HG03575 (cell line): ENCODE data around the gene ZNF236.

Experiments
- ATAC-seq: cut with Tn5 transposase; IDR thresholded peaks from one replicate; pipeline ENCODE4 v1.9.1; 2021; ENCODE audit not compliant: unreplicated experiment, insufficient number of reproducible peaks, low FRiP score; ENCODE audit errors: extremely low read depth

The ZNF236 gene

DNA sequence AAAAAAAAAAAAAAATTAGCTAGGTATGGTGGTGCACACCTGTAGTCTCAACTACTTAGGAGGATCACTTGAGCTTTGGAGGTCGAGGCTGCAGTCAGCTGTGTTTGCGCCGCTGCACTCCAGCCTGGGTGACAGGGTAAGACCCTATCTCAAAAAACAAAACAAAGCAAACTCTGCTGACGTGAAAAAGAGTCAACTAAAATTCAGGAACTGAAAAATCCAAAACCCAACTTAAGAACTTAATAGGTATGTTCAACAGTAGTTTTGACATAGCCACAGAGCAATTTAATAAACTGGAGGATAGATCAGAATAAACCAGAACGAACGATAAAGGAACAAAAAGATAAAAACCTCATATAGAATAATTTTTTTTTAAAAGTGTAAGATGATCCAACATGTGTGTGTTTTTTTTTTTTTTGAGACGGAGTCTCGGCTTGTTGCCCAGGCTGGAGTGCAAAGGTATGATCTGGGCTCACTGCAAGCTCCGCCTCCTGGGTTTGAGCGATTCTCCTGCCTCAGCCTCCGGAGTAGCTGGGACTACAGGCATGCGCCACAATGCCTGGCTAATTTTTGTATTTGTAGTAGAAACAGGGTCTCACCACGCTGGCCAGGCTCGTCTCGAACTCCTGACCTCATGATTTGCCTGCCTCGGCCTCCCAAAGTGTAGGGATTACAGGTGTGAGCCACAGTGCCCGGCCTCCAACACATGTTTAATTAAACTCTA is 4.3 kb upstream of the ZNF236 start:
- ATAC-seq: no peak

DNA sequence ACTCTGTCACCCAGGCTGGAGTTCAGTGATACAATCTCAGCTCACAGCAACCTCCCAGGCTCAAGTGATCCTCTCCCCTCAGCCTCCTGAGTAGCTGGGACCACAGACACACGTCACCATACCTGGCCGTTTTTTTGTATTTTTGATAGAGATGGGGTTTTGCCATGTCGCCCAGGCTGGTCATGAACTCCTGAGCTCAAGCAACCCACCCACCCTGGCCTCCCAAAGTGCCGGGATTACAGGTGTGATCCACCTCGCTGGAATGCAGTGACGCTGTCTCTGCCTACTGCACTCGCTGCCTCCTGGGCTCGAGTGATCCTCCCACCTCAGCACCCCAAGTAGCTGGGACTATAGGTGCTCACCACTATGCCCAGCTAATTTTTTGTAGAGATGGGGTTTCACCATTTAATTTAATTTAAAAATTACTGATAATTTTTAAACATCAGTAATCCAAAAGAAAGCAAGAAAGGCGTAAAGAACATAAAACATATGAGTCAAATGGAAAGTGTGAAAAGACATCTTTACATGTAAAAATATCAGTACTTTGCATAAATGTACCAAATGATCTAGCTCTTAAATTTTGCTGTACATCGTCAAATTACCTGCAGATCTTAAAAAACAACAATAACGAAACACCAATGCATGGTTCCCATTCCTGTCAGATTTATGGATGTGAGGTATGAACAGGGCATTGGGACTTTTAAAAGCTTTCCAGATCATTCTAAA is 2.8 kb upstream of the ZNF236 start:
- no peak for ATAC-seq

DNA sequence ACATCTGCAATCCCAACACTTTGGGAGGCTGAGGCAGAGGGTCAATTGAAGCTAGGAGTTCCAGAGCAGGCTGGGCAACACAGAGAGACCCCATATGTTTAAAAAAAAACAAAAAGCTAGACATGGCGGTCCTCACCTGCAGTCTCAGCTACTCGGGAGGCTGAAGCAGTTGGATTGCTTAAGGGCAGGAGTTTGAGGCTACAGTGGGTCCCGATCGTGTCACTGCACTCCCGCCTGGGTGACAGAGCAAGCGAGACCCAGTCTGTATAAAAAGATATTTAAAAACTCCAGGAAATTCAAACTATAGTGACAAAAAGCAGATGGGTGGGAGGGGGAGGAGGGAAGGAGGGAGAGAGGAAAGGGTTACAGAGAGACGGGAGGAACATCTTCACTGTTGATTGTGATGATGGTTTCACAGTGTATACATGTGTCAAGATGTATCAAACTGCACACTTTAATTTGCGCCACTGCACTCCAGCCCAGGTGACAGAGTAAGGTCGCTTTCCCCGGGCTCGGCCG is 942 bp upstream of the ZNF236 start:
- ATAC-seq: no peak

DNA sequence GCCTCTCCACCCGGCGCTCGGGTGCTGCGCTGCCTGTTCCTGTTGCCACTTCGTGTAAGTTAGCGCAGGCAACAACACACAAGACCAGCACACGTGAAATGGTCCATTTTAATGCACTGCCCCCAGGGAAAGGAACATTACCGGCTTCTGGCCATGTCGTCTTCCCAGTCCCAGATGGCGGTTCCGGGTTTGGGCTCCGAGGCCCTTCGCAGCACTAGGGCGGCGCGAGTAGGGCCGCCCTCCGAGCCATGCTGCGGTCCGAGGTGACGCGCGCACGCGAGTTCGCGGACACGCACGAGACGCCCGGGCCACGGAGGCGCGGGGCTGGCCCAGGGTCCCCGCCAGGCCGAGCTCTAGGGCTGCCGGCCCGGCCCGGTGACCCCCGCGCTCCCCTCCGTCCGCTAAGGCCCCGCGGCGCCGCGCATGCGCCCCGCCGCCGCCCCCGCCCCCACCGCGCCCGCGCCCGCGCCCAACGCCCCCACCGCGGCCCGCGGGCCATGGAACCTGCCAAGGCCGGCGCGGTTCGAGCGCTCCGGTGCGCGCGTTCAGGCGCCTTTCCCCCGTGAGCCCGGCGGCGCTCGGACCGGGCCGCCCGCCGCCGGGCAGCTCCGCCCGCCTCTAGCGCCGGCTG is 367 bp upstream of the ZNF236 start:
- ATAC-seq: no peak

DNA sequence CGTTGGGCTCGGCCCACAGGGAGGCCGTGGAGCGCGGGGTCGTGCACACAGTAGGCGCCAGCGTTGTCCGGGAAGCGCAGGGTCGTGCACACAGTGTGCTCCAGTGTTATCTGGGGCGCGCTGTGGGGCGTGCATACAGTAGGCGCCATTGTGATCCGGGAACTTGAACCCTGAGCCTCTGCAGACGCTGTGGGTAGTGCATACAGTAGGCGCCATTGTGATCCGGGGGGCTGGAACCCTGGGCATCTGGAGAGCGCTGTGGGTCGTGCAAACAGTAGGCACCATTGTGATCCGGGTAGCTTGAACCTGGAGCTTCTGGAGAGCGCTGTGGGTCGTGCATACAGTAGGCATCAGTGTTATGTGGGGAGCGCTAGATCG is 793 bp downstream of the ZNF236 start:
- ATAC-seq: no peak

DNA sequence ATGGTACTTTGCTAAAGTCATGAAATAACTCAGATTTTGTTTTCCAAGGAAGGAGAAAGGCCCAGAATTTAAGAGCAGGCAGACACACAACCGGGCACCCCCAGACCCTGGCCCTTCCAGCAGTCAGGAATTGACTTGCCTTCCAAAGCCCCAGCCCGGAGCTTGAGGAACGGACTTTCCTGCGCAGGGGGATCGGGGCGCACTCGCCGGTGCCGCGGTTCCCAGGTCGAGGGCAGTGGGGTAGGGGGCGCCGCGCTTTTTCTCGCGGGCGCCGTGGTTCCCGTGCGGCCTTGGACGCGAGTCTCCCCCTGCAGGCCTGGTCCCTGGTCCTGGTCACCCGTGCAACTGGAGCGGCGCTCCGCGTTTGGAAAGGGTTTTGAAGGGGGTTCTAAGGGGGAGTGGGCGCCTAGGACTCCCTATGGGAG is 1.2 kb downstream of the ZNF236 start:
- ATAC-seq: no peak

DNA sequence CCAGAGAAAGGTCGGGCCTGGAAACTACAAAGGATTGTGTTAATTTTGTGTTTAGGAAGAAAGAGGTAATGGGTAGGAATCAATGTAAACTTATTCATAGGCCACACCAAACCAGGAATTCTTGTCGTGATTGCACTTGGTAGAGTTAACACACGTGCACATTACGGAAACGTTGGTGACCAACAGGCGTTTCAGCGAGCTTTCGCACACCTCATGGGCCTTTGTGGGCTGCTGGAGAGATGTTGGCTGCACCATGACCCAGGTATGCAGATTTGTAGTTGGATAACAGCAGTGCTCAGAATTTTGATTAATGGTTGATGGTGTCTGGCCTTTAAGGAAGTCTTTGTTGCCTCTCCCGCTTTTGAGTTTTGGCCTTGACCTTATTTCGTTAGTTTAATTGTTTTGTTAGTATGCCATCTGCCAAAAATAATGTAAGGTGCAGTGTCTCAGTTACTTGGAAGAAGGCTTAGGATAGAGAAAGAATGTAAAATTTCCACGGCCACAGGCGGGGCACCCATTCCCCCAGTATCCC is 1.9 kb downstream of the ZNF236 start:
- ATAC-seq: no peak

DNA sequence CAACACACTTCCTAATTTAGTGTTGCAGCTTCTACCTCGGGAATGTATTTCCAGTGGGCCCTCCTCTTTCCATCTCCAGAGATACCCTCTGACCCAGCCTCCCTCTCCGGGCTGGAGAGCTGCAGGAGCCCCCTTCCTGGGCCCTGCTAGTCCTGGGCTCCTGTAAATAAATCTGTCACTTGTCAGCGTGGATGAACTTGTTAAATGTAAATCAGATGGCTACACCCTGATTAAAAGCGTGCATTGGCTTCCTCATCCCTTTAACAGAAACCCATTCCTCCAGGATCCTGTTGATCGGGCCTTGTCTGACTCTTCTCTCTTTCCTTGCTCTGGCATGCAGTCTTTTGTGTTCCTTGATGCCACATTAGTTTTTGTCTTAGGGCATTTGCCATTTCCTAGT is 2.4 kb downstream of the ZNF236 start:
- no peak for ATAC-seq

DNA sequence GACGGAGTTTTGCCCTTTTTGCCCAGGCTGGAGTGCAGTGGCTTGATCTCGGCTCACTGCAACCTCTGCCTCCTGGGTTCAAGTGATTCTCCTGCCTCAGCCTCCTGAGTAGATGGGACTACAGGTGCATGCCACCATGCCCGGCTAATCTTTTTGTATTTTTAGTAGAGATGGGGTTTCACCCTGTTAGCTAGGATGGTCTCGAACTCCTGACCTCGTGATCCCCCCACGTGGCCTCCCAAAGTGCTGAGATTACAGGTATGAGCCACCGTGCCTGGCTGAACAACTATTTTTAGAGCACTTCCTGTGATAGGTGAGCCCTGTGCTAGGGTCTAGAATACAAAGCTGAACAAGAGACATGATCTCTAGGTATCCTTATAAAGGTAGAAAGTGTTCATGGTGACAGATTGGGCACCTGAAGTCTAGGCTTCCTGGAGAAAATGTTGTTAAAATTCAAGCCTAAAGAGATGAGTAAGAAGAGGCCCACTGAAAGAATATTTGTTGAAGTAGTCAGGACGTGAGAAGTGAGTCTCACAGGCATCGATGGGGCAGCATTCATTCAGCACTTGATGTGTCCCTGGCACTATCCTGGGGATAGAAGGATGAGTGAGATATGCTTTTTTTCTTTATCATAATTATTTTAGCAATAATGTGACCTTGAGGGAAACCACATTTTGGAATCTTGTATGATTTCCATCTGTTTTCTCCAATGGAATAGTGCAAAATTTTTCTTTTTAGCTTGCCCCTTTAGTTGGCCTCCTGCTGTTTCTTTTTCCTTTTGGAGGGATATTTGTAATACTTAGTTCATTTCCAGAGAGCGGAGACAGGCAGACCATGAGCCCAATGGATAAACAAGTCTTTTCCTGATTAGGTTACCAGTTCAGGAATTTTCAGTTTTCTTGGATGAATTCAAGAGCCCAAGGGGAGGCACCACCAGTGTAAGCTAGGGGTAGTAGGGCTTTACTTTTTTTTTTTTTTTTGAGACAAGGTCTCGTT is 5.1 kb downstream of the ZNF236 start:
- no peak for ATAC-seq

DNA sequence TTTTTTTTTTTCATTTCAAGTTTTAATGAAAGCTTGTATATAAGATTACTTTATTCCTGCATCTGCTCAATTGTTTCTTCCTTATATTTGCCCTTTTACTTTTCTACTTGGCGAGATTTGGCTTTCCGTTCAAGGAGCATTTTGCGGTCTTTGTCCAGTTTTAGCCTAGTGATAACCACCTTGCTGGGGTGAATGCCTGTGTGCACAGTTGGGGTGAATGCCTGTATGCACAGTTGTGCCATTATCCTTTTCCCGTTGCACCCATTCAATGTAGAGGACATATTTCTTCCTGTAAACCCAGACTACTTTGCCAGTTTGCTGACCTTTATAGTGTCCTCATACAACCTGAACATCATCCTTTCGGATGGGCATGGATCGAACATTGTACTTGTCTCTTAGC is 12.0 kb downstream of the ZNF236 start:
- no peak for ATAC-seq

DNA sequence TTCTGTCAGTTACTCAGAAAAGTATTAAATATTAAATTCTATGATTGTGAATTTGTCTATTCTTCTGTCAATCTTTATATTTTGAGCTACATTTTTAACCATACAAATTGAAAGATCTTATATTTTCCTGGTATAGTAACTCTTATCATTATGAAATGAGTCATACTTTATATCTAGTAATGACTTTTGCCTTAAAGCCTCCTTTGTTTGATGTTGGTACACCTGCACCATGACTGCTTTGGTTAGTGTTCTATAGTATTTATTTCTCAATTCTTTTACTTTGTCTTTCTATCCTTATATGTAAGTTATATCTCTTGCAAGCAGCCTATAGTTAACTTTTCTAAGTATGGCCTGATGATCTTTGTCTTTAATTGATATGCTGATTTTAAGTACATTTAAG is 13.0 kb downstream of the ZNF236 start:
- no peak for ATAC-seq

DNA sequence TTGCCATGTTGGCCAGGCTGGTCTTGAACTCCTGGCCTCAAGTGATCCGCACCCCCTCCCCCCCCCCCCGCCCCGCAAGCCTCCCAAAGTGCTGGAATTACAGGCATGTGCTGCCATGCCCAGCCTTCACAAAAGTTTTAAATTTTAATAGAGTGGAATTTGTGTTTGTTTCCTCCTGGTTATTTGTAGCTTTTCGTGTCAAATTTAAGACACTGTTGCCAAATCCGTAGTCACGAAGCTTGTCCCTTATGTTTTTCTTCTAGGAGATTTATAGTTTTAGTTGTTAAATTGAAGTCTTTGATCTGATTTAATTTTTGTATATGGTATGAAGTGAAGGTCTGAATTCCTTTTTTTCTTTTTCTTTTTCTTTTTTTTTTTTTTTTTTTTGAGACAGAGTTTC is 14.7 kb downstream of the ZNF236 start:
- ATAC-seq: no peak

DNA sequence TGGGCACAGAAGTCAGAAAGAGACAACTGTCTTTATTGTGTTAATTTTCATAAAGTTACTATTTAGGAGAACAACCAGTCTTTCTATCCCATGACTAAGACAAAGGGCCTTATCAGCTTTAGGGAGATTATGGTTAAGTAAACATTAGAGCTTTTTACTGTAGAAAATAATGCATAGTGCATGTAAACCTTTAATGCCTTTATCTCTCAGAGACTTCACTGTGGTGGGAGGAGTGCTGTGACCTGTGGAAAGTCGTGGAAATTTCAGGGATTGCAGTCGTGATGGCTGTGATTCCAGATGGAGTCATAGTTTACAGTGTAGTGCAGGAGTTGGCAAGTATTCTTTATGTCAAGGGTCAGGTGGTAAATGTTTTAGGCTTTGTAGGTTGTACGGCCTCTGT is 15.8 kb downstream of the ZNF236 start:
- no peak for ATAC-seq

DNA sequence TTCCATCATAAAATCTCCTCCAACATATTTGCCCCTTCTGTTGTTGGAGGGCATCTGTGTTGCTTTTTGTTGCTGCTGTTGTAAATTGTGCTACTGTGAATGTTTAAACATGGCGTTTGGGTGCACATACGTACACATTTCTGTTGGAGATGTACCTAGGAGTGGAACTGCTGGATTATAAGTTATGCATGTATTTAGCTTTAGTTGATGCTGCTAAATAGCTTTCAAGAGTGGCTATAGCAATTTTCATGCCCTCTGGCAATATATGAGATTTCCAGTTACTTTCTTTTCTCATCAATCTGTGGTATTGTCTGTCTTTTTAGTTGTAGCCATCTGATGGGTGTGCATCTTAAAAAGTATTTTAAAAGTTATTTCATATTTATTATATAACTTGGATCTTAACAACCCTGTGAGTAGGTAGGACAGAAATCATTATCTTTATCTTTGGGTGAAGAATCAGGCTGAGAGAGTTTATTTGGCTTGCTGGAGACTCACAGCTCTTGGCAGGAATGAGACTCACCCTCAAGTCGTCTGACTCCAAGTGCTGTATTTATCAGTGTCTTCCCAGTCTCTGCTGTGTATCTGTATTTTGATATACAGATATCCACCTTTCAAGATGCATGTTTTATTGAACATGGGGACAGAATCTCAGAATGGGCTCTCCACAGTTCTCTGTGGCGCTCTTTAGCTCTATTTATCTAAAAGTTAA is 16.9 kb downstream of the ZNF236 start:
- no peak for ATAC-seq

DNA sequence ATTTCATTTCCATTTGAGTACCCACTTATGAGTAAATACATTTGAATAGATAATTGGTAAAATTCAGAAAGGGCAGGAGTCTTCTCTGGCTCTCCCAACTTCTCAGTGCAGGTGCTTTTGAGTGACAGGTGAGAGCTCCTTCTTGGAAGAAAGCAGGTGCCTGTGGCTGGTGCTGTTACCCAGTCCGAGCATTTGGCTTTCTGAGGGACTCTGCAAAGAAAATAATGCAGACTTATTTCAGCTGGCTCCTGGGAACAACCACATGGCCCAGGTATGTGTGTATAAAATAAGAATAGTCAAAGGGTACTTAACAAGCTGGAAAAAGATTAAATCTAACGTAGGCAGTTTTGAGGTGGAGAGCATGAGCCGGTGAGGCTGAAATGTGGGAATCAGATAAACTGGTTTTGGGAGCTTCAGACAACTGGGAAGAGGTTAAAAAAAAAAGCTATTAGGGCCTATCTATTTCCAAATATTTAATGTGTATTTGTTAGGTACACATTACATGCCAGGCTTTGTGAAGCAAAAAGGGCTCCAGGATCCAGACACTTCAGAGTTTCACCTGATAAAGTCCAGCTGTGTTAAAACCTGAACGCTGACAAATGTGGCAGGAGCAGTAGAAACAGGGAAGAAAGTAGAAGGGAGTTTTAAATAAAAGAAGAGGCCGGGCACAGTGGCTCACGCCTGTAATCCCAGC is 20.6 kb downstream of the ZNF236 start:
- no peak for ATAC-seq

DNA sequence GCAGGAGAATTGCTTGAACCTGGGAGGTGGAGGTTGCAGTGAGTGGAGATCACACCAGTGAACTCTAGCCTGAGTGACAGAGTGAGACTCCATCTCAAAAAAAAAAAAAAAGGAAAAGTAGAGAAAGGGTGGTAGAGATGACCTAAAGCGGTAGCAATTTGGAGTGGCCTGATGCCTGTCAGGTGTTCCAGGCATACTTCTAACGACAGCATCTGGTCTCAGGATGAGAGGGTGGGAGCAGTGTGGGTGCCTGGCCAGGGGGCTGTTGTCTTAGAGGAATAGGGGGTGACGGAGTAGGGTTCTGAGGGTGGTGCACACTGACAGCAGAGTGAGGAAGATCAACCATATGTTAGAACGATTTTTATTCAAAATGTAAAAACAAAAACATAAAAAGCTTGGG is 21.8 kb downstream of the ZNF236 start:
- no peak for ATAC-seq

DNA sequence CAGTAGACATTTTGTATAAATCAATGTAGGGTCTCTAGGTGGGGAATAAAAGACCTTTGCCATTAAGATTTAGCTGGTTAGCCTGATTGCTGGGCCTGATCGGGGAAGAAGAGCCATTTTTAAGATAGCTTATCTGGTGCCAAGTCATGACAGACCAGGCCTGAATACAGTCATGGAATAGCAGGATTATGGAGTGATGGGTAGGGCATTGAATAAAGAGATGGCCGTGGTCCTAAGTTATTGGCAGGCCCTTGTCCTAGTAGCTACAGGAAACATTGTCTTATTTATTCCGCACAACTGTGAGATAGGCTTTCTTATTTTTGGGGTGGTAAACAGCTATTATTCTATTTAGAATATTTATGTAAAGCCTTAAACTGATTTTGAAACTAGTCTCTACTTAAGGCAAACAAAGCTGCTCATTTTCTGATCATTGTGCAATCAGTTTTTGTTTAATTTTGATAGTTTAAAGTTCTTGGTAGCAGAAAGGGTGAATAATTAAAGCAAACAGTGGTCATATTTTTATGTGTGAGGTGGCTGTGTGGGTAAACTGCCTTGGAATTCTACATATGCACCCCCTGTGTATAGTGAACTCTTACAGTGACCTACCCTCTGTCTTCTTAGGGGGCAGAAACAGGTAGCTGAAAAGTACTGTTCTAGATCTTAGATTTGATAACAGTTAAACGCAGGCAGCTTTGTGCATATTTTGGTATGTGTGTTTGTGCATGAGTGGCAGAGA is 22.6 kb downstream of the ZNF236 start:
- ATAC-seq: no peak
